Lower leg skin (tissue), 4 donors: ENCODE measurements around the gene CFAP58. TPM values are rescaled to one million over a fixed set of nuclear protein-coding genes. Genes with fewer than 3 reads are reported as not detected.

Source experiments
- DNase-seq, 2 donors: peaks; one replicate each; pipeline ENCODE4 v3.0.0-alpha.2; 2019; ENCODE audit warnings: low spot score in 2 of 2
- H3K4me3 ChIP-seq: fragments of 200-600 bp; sonication (generic); 2 replicates; pipeline ENCODE4 v1.5.1; 2017; ENCODE audit warnings: mild to moderate bottlenecking, low read depth; ENCODE audit not compliant: poor library complexity, severe bottlenecking
- POLR2A ChIP-seq, 2 donors: fragments of 450-650 bp; IDR thresholded peaks; one replicate each; pipeline ENCODE4 v1.6.1; 2016 to 2017; ENCODE audit warnings: antibody characterized with exemption in 2 of 2, mild to moderate bottlenecking in 1 of 2, moderate library complexity in 1 of 2
- WGBS, 2 donors: methylation state at CpG; one replicate each; pipeline ENCODE4 v1.1.5; 2018; 5-methylcytosine and 5-hydroxymethylcytosine counted together
- intact Hi-C: fragments of 100-400 bp; cut with DNase I; formaldehyde crosslinking; loops from one replicate; pipeline ENCODE4 v1.15.0; 2023; ENCODE audit warnings: low total_unique reads
- total RNA-seq, 4 donors: library from RNA; depleted of rRNA; stranded (reverse); fragments of >200 nt; gene quantifications; one replicate each; pipeline ENCODE4 v1.1.0, GENCODE V29; 2016
- TF ChIP-seq, protein P1 (sequence below), 3 donors: fragments of 450-650 bp; IDR thresholded peaks; one replicate each; pipeline ENCODE4 v1.5.1; 2016; ENCODE audit warnings: antibody characterized with exemption in 3 of 3, mild to moderate bottlenecking in 3 of 3, moderate library complexity in 2 of 3

Gene CFAP58
- total RNA-seq, 4 donors from 2014 or later, result 0.42 to 0.55 (median 0.44) TPM; not detected in 1

DNA sequence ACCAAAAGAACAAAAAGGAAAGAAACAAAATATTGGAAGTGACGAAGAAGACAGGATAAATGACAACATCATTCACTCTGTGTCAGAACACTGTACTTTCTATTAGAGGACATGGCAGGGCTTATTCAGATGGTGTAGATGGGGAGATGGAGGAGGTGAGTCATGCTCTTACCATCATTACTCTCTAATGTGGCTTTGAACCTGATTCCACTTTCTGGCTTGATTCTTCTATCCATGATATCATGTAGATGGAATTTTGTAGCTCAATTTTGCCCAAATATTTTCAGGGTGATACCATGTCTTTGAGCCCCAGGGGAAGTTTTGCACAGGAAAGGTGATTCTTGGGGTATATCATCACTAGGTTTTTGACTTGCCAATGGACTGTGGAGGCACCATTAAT is 91.7 kb downstream of the CFAP58 start:
- intact Hi-C loops, result no loop called here
- no peak overlapping the region for H3K4me3 ChIP-seq
- no peak for DNase-seq
- TF ChIP-seq, protein P1, sequence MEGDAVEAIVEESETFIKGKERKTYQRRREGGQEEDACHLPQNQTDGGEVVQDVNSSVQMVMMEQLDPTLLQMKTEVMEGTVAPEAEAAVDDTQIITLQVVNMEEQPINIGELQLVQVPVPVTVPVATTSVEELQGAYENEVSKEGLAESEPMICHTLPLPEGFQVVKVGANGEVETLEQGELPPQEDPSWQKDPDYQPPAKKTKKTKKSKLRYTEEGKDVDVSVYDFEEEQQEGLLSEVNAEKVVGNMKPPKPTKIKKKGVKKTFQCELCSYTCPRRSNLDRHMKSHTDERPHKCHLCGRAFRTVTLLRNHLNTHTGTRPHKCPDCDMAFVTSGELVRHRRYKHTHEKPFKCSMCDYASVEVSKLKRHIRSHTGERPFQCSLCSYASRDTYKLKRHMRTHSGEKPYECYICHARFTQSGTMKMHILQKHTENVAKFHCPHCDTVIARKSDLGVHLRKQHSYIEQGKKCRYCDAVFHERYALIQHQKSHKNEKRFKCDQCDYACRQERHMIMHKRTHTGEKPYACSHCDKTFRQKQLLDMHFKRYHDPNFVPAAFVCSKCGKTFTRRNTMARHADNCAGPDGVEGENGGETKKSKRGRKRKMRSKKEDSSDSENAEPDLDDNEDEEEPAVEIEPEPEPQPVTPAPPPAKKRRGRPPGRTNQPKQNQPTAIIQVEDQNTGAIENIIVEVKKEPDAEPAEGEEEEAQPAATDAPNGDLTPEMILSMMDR (IDR thresholded peaks at IDR 0.05), result no peak
- TF ChIP-seq POLR2A (IDR thresholded peaks at IDR 0.05), result no peak
- WGBS, 2 donors, result 84 to 100% methylated on average over 1 of the region's 1 CpG

DNA sequence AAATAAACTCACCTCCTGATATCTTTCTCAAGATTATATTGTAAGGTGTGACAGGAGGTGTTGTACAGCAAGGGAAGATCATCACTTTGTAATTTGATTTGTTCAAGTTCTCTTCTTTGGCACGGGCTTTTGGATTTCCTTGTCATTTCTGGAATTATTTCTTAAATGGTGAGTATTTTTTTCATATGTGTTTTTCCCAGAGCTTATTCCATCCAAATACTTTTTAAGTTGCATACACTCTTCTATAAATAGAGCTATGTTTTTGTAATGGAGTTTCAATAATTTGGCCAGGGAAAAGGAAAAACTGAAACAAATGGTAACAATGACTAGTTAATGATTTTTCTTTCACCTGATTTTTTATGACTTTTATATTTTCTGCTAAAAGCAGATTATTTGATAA is 92.5 kb downstream of the CFAP58 start:
- no peak for DNase-seq
- TF ChIP-seq, protein P1 (IDR thresholded peaks at IDR 0.05), result no peak
- no peak for TF ChIP-seq POLR2A (IDR thresholded peaks at IDR 0.05)
- WGBS, 2 donors, result 27 to 61% methylated on average over 1 of the region's 1 CpG
- intact Hi-C loops, result no loop called here
- H3K4me3 ChIP-seq, result no peak overlapping the region

DNA sequence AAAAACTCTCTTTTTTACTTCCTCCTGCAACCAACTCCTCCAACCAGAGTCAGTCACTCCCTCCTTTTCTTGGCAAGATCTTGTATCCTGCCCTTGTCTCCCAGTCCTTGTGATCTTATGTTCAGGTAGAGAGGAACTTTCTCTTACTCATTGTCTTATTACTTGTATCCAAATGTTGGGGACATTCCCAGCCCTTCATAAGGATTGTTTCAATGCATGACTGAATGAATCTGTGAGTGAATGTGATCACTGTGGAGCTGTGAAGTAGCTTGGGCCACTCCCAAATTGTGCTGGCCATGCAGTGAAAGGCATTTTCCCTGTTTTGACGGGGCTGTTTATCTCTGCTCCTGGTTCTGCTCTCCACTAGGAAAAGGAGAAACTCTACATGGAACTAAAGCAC is 93.7 kb downstream of the CFAP58 start:
- 46 to 67% methylated on average over 1 of the region's 1 CpG for WGBS, 2 donors
- TF ChIP-seq, protein P1 (IDR thresholded peaks at IDR 0.05), result no peak
- no peak for TF ChIP-seq POLR2A (IDR thresholded peaks at IDR 0.05)
- intact Hi-C loops, result no loop called here
- no peak overlapping the region for H3K4me3 ChIP-seq
- no peak for DNase-seq

DNA sequence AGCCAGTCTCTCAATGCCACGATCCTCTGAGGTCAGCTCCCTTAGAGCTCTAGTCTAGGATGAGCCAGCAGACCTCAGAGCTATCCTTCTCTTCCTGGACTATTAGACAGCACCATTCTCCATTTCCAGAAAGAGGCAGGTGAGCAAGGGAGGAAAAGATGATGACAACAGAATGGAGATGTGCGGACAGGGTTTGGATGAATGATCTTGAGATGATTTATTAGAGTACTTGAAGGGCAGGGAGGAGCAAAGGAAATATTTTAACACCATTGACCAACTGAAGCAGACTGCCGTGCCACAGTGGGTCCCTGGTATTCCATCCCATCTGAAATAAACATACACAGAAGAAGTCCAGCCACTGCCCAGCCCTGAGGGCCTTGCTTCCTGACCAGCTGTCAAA is 94.3 kb downstream of the CFAP58 start:
- intact Hi-C loops, result no loop called here
- WGBS, 2 donors, result 76 to 78% methylated on average over 3 of the region's 3 CpGs
- TF ChIP-seq, protein P1 (IDR thresholded peaks at IDR 0.05), result no peak
- TF ChIP-seq POLR2A (IDR thresholded peaks at IDR 0.05), result no peak

DNA sequence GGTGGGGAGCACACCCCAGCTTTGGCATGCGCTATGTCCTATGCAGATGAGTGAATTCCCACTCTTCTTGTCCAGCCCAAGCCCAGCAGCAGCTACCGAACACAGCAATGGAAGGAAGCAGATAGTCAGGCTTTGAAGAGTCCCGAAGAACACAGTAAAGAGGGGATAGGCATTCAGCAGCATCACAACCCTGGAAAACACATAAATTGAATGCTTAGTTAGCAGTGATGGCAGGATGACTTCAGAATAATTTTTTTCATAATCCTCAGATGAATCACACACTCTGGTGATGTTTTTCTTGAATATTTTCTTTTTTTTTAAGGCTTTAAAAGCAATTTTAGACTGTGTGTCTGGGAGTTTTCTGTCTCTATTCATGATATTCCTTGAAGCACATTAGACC is 95.8 kb downstream of the CFAP58 start:
- TF ChIP-seq, protein P1 (IDR thresholded peaks at IDR 0.05), result no peak
- no peak for TF ChIP-seq POLR2A (IDR thresholded peaks at IDR 0.05)
- 78 to 84% methylated on average over 3 of the region's 3 CpGs for WGBS, 2 donors
- DNase-seq, result no peak
- intact Hi-C loops, result no loop called here
- H3K4me3 ChIP-seq, result no peak overlapping the region

More for the DNA sequence above, 94.3 kb downstream of the CFAP58 start:
- H3K4me3 ChIP-seq, result no peak overlapping the region
- DNase-seq, result no peak

DNA sequence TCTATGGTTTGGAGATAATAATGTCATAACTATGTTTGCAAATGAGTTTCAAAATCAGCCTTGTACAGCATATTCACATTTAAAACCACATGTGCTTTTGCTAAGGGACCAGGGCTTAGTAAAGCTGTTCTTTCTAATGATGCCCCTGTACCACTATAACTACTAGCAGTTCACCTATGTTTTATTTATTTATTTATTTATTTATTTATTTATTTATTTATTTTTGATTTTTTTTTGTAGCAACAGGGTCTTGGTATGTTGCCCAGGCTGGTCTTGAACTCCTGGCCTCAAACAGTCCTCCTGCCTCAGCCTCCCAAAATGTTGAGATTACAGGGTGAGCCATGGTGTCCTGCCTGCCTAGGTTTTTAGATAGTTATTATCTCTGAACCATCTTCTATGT is 96.9 kb downstream of the CFAP58 start:
- H3K4me3 ChIP-seq, result no peak overlapping the region
- intact Hi-C loops, result no loop called here
- TF ChIP-seq, protein P1 (IDR thresholded peaks at IDR 0.05), result no peak
- no peak for TF ChIP-seq POLR2A (IDR thresholded peaks at IDR 0.05)
- no peak for DNase-seq
